Measurements from ENCODE around the gene MDFIC.

The MDFIC gene

DNA sequence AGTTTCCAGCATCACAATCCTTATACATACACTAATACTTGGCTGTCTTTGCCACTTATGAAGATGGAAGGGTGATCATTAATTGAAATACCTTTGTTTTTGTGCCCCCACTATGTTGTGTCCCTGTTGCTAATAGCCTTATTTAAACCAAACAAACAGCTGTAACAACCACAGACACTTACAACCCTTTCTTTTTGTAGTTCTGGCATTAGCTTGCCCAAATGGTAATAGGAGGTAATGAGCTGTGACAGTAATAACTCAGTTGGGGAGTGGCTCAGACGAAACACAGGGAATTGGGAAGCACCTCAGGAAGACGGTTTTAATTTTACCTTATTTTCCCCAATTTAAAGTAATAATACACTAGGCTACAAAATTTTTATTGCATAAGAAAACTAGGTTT is 83.4 kb downstream of the MDFIC start:
- DNase-seq: no peak

DNA sequence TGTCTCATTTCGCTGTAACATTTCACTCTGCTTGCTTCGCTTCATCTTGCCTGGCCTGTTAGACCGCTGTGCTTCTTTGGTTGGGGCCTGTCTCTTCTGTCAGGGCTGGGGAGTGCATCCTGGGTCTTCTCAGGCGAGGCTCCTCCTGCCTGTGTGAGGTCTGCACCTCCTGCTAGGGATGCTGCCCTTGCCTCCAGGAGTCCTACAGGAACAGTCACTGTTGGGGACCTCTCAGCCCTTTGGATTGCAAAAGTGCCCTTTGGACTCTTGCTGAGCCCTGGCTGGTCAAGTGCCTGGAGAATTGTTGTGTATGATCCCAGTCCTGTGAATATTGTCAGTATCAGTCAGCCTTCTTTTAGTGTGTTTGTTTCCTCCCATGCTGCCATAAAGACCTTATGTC is 84.1 kb downstream of the MDFIC start:
- DNase-seq: no peak

DNA sequence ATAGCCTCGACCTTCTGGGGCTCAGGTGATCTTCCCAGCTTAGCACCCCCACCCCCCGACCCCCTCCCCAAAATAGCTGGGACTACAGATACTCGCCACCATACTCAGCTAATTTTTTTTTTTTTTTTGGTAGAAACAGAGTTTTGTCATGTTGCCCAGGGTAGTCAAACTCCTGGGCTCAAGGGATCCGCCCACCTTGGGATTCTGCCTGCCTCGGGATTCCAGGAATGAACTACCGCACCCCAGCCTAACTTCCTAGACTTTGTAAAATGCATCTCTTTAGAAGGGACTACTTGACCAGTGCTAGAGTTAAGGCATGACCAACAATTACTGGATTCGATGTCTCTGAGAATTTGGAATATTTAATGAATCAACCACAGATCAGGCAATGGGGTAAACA is 85.9 kb downstream of the MDFIC start:
- DNase-seq: no peak

DNA sequence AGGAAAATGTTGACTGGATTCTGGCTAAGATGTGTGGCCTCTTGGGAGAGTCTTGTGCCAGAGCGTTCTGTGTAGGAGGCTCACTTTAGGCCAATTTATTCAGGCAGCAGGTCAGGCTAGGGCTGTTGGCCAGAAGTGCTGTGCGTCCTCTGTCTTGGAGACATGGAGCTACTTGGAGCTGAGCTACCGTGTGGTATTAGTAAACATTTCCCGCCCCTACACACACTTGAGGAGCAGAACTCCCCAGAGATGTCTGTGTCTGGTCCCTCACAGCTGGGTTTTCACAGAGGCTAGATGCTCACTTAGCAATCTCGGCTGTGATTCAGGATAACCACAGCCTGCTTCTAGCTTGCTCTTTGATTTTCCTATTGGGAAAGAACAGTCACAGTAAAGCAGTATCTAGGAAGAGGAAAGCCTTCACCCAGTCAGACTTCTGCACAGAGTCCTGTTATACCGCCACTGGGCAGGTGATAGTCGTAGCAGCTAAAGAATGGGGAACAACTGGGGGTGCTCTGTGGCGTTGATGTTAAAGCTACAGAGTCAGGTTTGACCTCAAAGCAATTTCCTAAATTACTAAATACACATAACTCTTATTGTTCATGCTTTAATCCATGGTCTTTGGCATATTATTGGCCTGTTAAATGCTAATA is 86.7 kb downstream of the MDFIC start:
- DNase-seq: no peak

DNA sequence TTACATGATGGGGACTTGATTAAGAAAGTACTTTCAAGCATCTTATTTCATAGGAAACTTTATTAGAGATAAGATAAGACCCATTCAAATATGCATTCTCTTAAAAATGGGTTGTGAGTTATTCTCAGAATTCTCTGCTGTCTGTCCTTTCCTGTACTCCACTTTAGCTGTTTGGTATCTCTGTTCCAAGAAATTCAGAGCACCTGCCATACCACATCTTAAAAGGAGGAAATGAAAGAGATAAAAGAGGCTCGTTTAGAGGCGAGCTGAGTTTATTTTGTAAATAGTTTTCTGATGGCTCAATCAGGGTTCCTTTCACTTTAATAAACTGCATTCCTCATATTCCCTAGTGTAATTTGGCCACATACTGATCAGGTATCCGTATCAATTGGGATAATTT is 87.2 kb downstream of the MDFIC start:
- no peak for DNase-seq

DNA sequence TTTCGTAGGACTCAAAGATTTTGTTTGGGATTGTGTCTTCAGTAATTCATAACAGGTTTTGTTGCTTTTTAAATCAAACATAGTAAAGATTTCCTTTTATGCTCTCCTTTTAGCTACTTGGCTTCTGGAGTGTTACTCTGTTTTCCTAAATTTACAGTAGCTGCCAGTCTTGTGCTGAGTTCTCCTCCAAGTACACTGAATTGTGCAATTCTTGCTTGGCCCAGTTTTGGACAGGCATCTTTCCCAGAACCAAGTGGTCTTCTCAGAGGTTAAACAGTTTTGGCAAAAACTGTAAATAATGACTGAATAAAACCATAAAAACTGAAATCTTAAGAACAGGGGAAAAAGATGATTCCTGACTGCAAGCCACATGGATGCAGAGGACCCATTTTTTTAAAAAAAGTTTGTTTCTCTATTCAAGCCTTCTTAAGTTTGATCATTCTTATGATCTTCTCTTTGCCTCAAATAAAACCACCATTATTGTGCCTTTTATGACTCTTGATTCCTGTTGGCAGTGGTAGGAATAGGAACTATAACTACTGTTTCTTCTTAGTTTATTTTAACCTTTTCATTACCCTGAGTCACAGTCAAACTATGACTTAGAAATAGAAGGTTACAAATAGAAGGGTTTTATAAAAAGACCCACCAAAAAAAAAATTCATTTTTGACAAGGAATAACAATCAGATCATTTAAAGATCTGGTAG is 88.0 kb downstream of the MDFIC start:
- no peak for DNase-seq

DNA sequence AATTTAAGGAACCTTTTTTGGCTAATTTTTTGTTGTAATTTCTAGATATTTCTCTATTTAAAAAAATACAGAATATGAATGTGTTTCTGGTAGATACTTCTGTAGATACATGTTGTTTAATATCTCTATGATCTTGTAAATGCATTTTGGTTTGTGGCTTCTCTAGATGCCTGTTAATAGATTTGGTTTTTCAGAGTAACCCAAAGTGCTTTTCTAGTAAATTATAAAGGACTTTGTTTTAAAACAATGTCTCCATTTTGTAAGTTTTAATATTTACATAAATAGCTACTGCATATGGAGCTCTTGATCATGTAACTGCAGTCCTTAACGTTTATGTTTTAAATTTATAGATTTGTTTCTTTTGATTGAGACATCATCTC is 88.5 kb downstream of the MDFIC start:
- no peak for DNase-seq

DNA sequence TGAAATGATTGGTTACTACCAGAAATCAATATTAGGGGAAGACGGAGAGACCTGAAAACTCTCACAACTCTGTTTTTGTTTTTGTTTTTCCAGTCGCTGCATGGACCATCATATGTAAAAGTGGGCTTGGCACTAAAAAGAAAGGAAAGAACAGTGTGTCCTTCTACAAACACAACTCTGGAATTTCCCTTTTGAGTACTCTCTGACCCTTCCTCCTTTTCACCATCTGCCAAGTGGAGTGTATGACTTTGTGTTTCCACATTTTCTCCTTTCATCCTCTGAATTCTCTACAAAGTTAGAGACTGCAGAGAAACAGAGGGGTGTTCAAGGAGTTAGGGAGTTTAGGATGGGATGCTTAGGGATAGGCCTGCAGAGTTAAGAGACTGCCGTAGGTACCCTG is 92.0 kb downstream of the MDFIC start:
- no peak for DNase-seq

DNA sequence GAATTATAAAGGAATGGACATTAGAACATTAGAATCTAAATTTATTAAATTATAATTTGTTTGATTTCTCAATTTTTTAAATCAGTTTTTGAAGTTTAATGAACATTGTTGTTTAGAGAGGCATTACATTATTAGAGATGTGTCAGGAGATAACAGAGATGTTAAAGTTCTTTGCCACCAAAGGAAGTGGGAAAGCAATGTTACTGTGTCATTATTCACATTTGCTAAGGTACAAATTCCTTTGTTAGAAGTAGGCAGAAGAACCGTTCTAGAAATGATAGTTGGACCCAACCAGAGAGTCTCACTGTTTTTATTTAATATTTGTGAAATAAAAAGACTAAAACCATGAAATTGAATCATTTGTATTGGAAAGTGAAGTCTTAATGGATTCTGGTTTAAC is 92.9 kb downstream of the MDFIC start:
- no peak for DNase-seq

DNA sequence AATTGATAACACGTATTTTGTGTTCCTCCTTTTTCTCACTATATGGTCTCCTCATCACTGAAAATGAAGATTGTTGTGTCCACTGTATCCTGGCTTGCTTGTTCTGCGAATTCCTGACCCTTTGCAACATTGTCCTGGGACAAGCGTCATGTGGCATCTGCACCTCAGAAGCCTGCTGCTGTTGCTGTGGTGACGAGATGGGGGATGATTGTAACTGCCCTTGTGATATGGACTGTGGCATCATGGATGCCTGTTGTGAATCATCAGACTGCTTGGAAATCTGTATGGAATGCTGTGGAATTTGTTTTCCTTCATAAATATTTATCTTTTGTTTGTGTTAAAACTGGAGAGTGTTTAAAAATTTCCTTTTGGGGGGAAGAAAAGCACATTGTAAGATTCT is 93.7 kb downstream of the MDFIC start:
- DNase-seq: no peak

DNA sequence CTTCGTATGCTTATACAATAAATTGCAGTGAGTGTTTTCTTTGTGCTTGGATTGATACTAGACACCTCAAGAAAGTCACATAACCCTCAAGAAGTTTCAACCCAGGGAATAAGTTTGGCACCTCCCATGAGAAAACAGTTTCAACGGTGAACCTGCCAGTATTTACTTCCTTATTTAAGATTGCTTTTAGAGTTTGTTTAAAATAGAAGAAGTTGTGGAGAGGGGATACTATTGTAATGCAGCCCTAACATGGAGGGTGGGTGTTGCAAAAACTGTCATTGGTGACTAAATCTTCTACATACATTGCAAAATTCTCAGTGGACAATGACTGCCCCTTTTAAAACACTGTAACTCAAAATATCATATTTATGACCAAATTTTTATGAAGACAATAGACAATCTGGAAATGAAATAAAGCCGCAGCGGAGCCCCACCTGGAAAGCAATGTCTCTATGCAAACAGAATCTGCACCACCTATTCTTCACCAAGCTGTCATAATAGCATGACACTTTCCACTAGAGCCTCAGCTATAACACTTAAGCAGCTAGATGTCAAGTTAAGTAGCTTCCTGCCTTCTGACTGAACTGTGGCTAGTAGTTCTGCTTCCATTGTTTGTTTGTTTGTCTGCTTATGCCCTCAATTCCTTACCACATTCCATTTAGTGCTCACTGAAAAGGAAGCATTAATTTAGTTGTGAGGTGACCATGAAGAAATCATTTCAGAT is 98.2 kb downstream of the MDFIC start:
- no peak for DNase-seq

DNA sequence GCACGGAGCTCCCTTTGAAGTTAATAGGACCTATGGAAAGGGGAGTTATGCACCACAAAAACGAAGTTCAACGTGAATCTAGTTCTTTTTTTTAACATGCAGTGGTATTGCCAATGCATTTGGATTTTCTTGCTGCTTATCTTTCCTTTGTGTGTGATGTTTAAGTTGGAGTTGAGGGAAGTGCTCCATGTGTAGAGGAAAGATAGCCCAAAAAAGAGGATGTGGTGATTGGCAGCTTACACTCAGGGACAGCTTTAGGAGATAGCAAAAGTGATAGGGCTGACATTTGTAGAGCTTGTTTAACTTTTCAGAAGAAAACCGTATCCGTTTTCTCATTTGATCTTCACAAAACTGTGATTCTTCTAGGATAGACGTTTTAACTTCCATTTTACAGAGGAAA is 101.3 kb downstream of the MDFIC start:
- no peak for DNase-seq

DNA sequence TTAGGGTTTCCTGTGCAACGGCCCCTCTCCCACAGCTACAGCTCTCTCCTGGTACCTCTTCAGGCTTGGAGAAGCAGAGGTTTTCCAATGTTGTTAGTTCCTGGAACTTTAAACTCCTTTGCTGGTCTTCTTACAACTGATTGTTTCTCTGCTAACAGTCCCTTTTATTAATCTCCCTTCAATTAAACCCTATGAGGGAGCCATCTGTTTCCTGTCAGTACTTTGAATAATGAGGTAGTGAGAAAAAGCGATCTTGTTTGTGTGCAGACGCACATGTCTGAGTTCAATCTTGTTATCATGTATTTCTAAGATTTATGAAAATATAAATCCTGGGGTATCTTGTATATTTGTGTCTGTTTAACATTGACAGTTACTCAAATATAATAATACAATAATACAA is 102.4 kb downstream of the MDFIC start:
- no peak for DNase-seq

DNA sequence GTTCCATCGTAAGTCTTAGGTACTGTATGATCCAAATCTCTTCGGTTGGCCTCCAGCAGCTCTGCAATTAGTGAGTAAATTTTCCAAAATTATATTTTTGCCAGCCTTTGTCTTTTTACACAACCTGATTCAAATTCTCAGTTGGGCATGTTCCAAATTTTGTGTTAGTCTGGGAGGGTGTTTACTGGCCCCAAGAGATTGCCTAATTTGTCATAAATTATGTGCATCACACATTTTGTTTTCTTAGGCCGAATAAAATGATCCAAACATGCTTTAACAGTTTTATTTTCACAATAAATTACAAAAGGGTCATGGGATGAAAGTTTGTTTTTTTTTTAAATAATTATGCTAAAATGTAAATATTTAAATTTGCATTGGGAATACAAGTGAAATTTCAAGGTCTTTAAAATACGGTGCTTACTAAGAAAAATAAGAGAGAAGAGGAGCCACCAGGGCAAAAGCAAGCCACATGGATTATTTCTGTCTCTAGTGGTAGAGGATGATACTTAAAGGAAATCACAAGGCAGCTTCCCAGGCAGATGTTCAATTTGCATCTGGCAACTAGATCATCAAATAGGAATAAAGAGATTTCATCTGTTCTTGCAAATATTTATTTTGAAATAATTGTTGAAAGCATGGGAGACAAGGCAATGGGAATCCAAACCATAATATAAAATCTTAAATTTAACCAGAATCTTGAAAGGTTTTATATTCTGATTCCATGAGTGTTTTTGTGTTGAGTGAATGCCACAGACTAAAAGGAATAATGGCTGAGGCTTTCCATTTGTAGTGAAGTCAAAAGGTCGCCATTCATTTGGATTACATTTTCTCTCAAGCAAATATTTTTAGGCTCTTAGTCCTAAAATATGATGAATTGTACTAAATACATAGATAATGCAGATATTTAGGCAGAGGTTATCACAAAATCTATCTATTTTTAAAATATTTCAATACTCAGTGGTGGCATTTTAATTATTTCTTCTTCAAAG is 111.1 kb downstream of the MDFIC start:
- no peak for DNase-seq

DNA sequence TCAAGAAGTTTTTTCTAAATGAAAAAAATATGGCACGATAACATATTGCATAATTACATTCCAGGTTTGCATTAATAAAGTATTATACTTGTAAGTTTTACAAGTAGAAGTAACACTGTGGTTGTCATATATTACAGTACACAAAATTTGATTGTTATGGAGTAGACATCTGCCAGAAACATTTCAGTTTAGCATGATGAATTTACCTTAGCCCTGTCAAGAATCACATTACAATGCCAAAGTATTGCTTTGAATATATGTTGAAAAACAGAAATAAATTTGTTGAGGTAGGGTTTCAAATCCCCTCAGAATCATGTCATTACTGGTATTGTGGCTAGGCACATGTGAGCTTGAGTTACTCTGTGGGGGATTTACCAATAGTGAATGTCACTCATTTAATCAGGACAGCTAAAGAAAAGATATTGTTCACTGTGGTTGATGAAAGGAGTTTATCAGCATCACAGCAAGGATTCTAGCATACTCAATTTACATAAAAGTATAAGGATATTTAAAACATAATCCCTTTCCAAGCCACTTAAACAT is 112.1 kb downstream of the MDFIC start:
- DNase-seq: no peak

DNA sequence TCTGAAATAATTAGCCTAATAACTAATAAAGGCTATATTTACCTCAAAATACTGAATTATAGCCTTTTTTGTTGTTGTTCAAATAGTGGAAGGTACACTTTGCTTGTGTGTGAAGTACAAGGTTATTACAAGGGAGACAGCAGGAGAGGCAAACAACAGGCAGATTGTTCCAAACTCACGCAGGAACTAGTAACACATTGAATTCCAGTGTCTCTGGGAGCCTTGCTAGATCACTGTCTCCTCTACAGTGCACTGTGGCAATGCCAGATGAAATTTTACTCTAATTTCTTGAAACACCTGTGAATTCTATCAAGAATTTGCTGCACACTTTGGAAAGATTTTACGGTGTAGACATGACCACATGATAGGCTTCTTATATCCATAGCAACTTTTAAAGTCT is 112.6 kb downstream of the MDFIC start:
- DNase-seq: no peak

DNA sequence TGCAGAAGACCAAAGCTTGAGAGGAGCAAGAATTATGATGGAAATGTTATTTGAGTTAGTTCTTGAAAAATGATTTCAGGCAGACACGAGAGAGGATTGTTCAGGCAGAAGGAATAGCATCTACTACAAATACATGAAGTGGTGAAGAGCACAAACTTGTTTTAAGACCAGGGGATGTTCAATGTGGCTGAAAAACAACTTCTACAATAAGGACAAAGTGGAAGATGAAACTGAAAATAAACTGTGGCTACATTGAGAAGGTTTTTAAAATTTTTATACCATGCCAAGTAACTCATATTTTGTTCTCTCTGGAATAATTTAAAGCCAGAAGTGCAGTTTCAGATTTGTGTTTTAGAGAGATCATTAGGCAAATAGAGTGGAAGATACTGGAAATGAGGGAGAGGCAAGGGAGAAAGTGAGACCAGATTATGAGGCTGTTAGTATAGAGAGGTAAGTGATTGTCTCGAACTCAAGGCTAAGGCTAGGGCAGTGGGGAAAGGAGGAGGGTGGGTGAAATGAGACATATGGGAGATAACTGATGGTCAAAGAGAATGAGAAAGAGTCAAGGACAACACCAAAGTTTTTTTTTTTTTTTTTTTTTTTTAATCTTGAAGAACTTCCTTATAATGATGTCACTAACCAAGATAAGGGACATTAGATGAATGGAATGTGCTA is 115.4 kb downstream of the MDFIC start:
- DNase-seq: no peak

DNA sequence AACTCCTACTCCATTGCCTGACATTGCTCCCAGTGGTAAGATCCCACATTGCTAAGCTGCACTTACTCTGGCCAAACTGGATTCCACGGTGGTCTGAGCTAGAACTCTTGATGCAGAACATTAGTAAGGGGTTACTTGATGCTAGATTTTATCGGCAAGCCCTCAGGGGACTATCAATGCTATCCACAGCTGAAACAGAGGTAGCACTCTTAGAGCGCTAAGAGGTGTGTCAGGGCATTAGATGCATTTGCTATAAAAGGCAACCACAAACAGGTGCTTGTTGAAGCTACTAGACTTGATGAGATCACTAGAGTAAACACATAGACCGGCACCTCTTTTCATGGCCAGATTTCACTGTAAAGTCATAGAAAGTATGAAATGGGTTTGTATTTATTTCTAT is 116.3 kb downstream of the MDFIC start:
- peak; percentile 84 for DNase-seq

DNA sequence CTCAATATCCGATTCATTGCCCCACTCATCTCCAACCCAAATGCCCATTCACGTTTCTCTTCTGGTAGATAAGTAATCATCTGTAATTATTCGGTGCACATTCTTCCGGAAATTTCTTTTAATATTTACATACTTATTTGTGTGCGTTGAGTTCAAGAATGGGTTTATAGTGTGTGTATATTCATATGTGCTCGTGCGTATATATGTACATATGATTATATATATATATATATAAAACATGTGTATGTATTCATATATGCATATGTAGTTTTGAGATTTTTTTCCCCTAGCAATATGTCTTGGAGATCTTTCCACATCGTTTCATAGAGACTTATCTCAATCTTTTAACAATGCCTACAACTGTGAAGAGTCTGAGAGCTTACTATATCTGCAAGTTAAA is 118.2 kb downstream of the MDFIC start:
- no peak for DNase-seq

DNA sequence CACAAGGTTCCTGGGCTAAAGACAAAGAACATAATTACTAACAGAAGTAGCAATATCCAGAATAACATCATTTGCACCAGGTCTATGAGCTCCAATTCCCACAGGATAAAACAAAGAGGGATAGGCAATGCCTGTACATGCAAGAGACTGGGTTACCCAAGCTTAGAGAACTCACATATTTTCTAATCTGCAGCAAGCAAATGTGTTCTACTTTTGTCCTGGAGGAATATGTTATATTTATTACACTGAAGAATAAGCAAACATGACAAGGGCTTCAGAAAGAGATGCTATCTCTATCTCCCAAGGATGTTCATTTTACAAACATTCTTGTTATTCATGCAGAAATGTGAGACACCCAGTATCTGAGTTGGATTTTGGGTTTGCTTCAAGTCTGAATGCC is 118.6 kb downstream of the MDFIC start:
- no peak for DNase-seq

DNA sequence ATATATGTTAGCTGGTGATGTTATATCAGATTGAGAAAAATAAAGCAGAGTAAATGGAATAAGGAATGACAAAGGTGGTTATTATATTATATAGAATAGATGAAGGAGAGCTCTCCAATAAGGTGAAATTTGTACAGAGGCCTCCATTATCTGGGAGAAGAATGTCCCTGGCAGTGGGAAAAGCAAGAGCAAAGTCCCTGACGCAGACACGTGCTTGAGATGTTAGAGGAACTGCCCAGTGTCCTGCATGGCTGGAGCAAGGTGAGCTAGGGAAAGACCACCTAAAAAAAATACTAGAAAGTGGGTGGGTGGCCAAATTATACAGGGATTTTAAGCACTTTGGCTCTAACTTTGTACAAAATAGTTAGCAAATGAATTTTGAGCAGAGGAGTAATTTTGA is 120.7 kb downstream of the MDFIC start:
- no peak for DNase-seq

DNA sequence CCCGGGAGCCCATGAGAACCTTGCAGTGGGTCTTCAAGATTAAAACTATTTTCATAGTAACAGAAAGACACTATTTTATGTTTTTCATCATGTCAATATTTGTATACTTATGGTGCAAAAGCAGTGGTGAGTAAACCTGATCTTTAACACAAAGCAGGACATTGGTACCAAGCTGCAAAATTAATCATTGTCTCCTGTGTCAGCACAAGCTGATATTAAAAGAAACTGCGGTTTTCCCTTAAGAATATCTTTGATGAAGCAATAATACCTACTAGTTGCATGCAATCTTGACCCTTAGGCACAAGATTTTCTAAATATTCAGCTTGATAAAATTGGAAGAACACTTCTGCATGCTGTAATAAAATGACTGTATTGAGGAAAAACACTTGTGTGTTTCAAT is 121.7 kb downstream of the MDFIC start:
- no peak for DNase-seq
